Gastroesophageal sphincter (tissue), 4 donors: ENCODE measurements around the gene EPHX1. TPM values are rescaled to one million over a fixed set of nuclear protein-coding genes. Genes with fewer than 3 reads are reported as not detected.

Experiments used
- ATAC-seq: fragments of 150-250 bp; one replicate; pipeline ENCODE4 v1.9.1; 2016; ENCODE audit warnings: mild to moderate bottlenecking, moderate library complexity
- H3K27ac ChIP-seq, 4 donors: fragments of 200-600 bp; sonication (generic) in 3 of 4; 1 replicate in 3 of 4; 2 replicates in 1 of 4; pipeline ENCODE4 v1.5.1; 2016 to 2019
- H3K27me3 ChIP-seq: fragments of 200-600 bp; sonication (generic); one replicate; pipeline ENCODE4 v1.5.1; 2019
- H3K36me3 ChIP-seq, 2 donors: fragments of 200-600 bp; sonication (generic); one replicate each; pipeline ENCODE4 v1.5.1; 2019; ENCODE audit warnings: control low read depth in 1 of 2
- H3K4me1 ChIP-seq, 3 donors: fragments of 200-600 bp; sonication (generic); 1 replicate in 2 of 3; 2 replicates in 1 of 3; pipeline ENCODE4 v1.5.1; 2016 to 2019; ENCODE audit warnings: control low read depth in 2 of 3
- H3K4me3 ChIP-seq, 2 donors: fragments of 200-600 bp; sonication (generic); one replicate each; pipeline ENCODE4 v1.5.1; 2019; ENCODE audit warnings: mild to moderate bottlenecking in 1 of 2, moderate library complexity in 1 of 2
- H3K9me3 ChIP-seq, 3 donors: fragments of 200-600 bp; sonication (generic); one replicate each; pipeline ENCODE4 v1.5.1; 2017 to 2019; ENCODE audit warnings: control low read depth in 2 of 3
- CTCF ChIP-seq, 4 experiments: fragments of 200-600 bp in 2 of 4; fragments of 450-650 bp in 2 of 4; sonication (generic) in 1 of 4; IDR thresholded peaks; one replicate each; pipeline ENCODE4 v1.5.1; 2017 to 2019; ENCODE audit warnings: antibody characterized with exemption in 4 of 4, mild to moderate bottlenecking in 2 of 4, moderate library complexity in 2 of 4
- EP300 ChIP-seq: sonication (generic); formaldehyde crosslinking; IDR thresholded peaks from one replicate; pipeline ENCODE4 v1.6.1; 2017; ENCODE audit warnings: antibody characterized with exemption, mild to moderate bottlenecking
- POLR2A ChIP-seq, 2 donors: fragments of 450-650 bp; IDR thresholded peaks; one replicate each; pipeline ENCODE4 v1.6.1; 2017; ENCODE audit warnings: antibody characterized with exemption in 2 of 2, mild to moderate bottlenecking in 2 of 2, moderate library complexity in 1 of 2
- POLR2AphosphoS5 ChIP-seq: sonication (generic); formaldehyde crosslinking; IDR thresholded peaks from one replicate; pipeline ENCODE4 v1.6.1; 2017; ENCODE audit warnings: antibody characterized with exemption
- WGBS, 2 donors: methylation state at CpG; one replicate each; pipeline ENCODE4 v1.1.5; 2018; ENCODE audit warnings: low coverage in 1 of 2; 5-methylcytosine and 5-hydroxymethylcytosine counted together
- total RNA-seq, 4 donors: library from RNA; depleted of rRNA; stranded (reverse); fragments of >200 nt; gene quantifications; one replicate each; pipeline ENCODE4 v1.1.0, GENCODE V29; 2016

EPHX1 gene
- total RNA-seq, 4 donors from 2014 or later, result 74.0 to 133 (median 101) TPM

GRCh38 chr1:225845097-225845496, 35.2 kb downstream of the EPHX1 start:
- H3K36me3 ChIP-seq, result peaks cover 0 to 97% of the 10 kb centered on the region in 2 donors
- no peak overlapping the region for H3K4me3 ChIP-seq
- H3K27me3 ChIP-seq, result no peaks in the 10 kb centered on the region
- TF ChIP-seq POLR2A (IDR thresholded peaks at IDR 0.05) (no peak), EP300 (no peak), POLR2AphosphoS5 (no peak), CTCF (IDR thresholded peaks at IDR 0.05) (no peak)
- H3K27ac ChIP-seq, result peak overlapping the region in 3 of 4 donors; percentile 59 to 66 (median 65)
- WGBS, 2 donors, result 80% methylated on average over 1 of the region's 14 CpGs; no CpG with 5 or more reads in 1 of the 2 donors
- no peaks in the 10 kb centered on the region for H3K9me3 ChIP-seq
- H3K4me1 ChIP-seq, result peaks cover 0 to 31% (median 5%) of the 10 kb centered on the region in 3 donors
- ATAC-seq, result no peak

- peak overlapping the region in 3 of 4 donors; percentile 59 to 66 (median 65) for H3K27ac ChIP-seq
- TF ChIP-seq POLR2AphosphoS5 (peak; percentile 55), CTCF (IDR thresholded peaks at IDR 0.05) (peak in 3 of 4 experiments; percentile 81 to 94 (median 88)), POLR2A (IDR thresholded peaks at IDR 0.05) (peak in 1 of 2 donors; percentile 11), EP300 (no peak)
- H3K9me3 ChIP-seq, result no peaks in the 10 kb centered on the region
- WGBS, 2 donors, result no CpG with 5 or more reads among the region's 13 CpGs
- no peaks in the 10 kb centered on the region for H3K27me3 ChIP-seq
- peaks cover 0 to 35% (median 5%) of the 10 kb centered on the region in 3 donors for H3K4me1 ChIP-seq
- ATAC-seq, result peak; percentile 86
- peaks cover 0 to 91% of the 10 kb centered on the region in 2 donors for H3K36me3 ChIP-seq
- no peak overlapping the region for H3K4me3 ChIP-seq
Observed at GRCh38 chr1:225845571-225846259, 35.8 kb downstream of the EPHX1 start.

DNA sequence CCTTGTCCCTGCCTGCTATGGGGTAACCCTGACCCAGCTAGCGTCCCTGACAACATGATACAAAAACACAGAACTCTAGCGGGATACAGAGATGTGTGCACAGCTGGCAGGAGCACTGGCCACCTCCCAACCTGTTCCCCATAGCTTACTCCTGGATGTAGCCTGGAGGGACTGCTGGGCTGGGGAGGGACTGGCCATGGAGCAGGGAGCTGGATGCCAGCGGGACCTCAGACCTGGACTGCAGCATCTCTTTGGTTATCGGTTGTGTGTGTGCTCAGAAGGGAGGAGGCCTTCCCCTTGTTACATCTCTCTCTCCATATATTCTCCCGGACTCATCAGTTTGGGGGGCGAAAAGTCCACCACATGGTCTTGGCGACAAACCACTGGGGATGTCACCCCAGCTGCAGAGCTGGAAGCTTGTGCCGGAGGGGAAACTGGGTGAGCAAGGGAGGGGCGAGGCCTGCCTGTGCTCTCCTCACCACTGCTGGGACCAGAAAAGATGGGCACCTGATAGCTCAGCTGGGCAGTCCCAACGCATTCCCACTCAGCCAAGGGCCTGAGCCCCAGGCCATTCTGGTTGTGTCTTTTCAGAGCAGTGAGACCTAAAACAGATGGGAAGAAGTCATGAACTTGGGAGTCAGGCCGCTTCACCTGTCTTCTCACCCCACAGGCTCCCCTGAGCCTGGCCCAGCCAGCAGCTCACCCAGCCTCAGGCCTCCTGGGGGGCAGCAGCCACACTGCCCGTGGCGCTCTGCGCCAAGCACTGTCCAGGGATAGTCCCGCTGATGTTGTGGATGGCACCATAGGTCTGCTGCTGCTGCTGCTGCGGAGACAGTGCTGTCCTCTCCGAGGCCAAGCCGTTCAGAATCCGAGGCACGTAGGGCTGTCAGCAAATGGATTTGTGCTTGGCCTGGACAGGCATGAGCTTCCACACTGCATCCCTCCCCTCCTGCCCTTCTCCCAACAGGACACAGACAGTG, 36.7 kb downstream of the EPHX1 start:
- no peak for ATAC-seq
- no peaks in the 10 kb centered on the region for H3K9me3 ChIP-seq
- no peaks in the 10 kb centered on the region for H3K27me3 ChIP-seq
- peaks cover 0 to 41% (median 5%) of the 10 kb centered on the region in 3 donors for H3K4me1 ChIP-seq
- H3K4me3 ChIP-seq, result no peak overlapping the region
- whole genome bisulfite sequencing, 2 donors, result 60 to 80% methylated on average over 1 of the region's 20 CpGs
- peak overlapping the region in 3 of 4 donors; percentile 59 to 66 (median 65) for H3K27ac ChIP-seq
- H3K36me3 ChIP-seq, result peaks cover 0 to 92% of the 10 kb centered on the region in 2 donors
- TF ChIP-seq EP300, result no peak
- no peak for TF ChIP-seq POLR2AphosphoS5
- TF ChIP-seq CTCF (IDR thresholded peaks at IDR 0.05), result no peak
- no peak for TF ChIP-seq POLR2A (IDR thresholded peaks at IDR 0.05)

GRCh38 chr1:225847610-225848009, 37.7 kb downstream of the EPHX1 start:
- peaks cover 0 to 48% (median 5%) of the 10 kb centered on the region in 3 donors for H3K4me1 ChIP-seq
- ATAC-seq, result no peak
- H3K27ac ChIP-seq, result peak overlapping the region in 1 of 4 donors; percentile 34
- TF ChIP-seq CTCF (IDR thresholded peaks at IDR 0.05) (no peak), POLR2AphosphoS5 (no peak), POLR2A (IDR thresholded peaks at IDR 0.05) (no peak), EP300 (no peak)
- H3K27me3 ChIP-seq, result no peaks in the 10 kb centered on the region
- H3K36me3 ChIP-seq, result peaks cover 0 to 92% of the 10 kb centered on the region in 2 donors
- no CpG with 5 or more reads among the region's 4 CpGs for WGBS, 2 donors
- no peak overlapping the region for H3K4me3 ChIP-seq
- no peaks in the 10 kb centered on the region for H3K9me3 ChIP-seq
